Measurements from ENCODE around the gene RPL13.

- TF ChIP-seq CTCF (IDR thresholded peaks at IDR 0.05; ENCODE audit: poor library complexity, severe bottlenecking) (no peak), EZH2 (IDR thresholded peaks at IDR 0.05; ENCODE audit: borderline replicate concordance, insufficient read depth, low read length, poor library complexity, severe bottlenecking) (no peak), REST (IDR thresholded peaks at IDR 0.05; ENCODE audit: borderline replicate concordance) (no peak), EP300 (conservative IDR thresholded peaks at IDR 0.05; ENCODE audit: poor library complexity, severe bottlenecking) (no peak), SMC3 (conservative IDR thresholded peaks at IDR 0.05; ENCODE audit: poor library complexity) (no peak), TAF1 (IDR thresholded peaks at IDR 0.05; ENCODE audit: low read depth) (no peak), POLR2AphosphoS5 (IDR thresholded peaks at IDR 0.05) (no peak), RAD21 (conservative IDR thresholded peaks at IDR 0.05) (no peak)
Observed at GRCh38 chr16:89538286-89538685, 22.2 kb upstream of the RPL13 start.

Measured in neural cell (in vitro differentiated cells).